Nephron progenitor cell (in vitro differentiated cells): ENCODE results near the gene SCIMP.

Experiments used
- DNase-seq: peaks from one replicate; pipeline ENCODE4 v3.0.0; 2021
- H3K27ac Mint-ChIP-seq: 2 replicates; pipeline ENCODE4 v1.8.0; 2021; ENCODE audit warnings: mild to moderate bottlenecking, moderate library complexity, mixed read lengths
- H3K27me3 Mint-ChIP-seq: 2 replicates; pipeline ENCODE4 v1.8.0; 2021; ENCODE audit warnings: mild to moderate bottlenecking, low read depth, mixed read lengths; ENCODE audit not compliant: poor library complexity
- H3K36me3 Mint-ChIP-seq: 2 replicates; pipeline ENCODE4 v1.8.0; 2021; ENCODE audit warnings: low read depth, mixed read lengths
- H3K4me1 Mint-ChIP-seq: 2 replicates; pipeline ENCODE4 v1.8.0; 2021; ENCODE audit warnings: mixed read lengths
- H3K4me3 Mint-ChIP-seq: 2 replicates; pipeline ENCODE4 v1.8.0; 2021; ENCODE audit warnings: mild to moderate bottlenecking, moderate library complexity, mixed read lengths
- H3K9me3 Mint-ChIP-seq: 2 replicates; pipeline ENCODE4 v1.8.0; 2021; ENCODE audit warnings: mild to moderate bottlenecking, moderate library complexity, mixed read lengths
- CTCF ChIP-seq: fragments of 200-600 bp; sonication (generic); IDR thresholded peaks from 2 replicates; pipeline ENCODE4 v1.5.0; 2021; ENCODE audit warnings: antibody characterized with exemption

Gene SCIMP

GRCh38 chr17:5269241-5269960 is 34.7 kb upstream of the SCIMP start:
- no peak for DNase-seq
- Mint-ChIP-seq H3K4me3 (no peak overlapping the region), H3K4me1 (peaks cover 7% of the 10 kb centered on the region), H3K27me3 (peaks cover 3% of the 10 kb centered on the region), H3K36me3 (no peaks in the 10 kb centered on the region), H3K27ac (no peak overlapping the region), H3K9me3 (peaks cover 14% of the 10 kb centered on the region)
- TF ChIP-seq CTCF: no peak

- no peaks in the 10 kb centered on the region for H3K36me3 Mint-ChIP-seq
- peaks cover 14% of the 10 kb centered on the region for H3K9me3 Mint-ChIP-seq
- no peak overlapping the region for H3K4me3 Mint-ChIP-seq
- H3K27ac Mint-ChIP-seq: no peak overlapping the region
- H3K27me3 Mint-ChIP-seq: peaks cover 8% of the 10 kb centered on the region
- no peak for TF ChIP-seq CTCF
- no peak for DNase-seq
- peaks cover 7% of the 10 kb centered on the region for H3K4me1 Mint-ChIP-seq
These were observed 30.2 kb upstream of the SCIMP start for GRCh38 chr17:5264893-5265292.

GRCh38 chr17:5263441-5263840 is 28.8 kb upstream of the SCIMP start:
- Mint-ChIP-seq H3K9me3 (peaks cover 14% of the 10 kb centered on the region), H3K4me1 (peaks cover 7% of the 10 kb centered on the region), H3K27me3 (peaks cover 4% of the 10 kb centered on the region), H3K27ac (no peak overlapping the region), H3K4me3 (no peak overlapping the region), H3K36me3 (no peaks in the 10 kb centered on the region)
- DNase-seq: no peak
- TF ChIP-seq CTCF: no peak

DNA sequence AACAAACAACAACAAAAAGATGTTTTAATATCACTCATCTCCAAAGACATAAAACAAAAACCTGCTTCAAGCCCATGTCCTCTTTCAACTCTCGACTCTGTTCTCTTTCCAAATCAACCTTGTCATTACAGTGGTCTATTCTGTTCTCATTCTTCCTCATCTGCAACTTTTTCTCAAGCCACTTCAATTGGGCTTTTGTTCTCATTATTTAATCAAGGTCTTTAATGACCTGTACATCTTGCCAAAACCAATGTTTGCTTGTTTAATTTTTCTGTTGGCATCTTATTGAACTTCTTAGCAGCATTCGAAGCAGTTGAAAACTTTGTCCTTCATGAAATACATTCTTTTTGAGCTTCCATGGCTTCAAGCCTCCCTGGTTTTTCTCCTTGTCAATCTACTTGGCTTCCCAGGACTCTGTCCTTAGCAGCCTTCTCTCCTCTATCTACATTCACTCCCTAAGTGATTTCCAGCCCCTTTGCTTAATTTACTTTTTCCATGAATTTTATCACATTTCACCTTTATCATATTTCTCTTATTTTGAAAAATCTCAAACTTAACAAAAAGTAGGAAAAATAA is 27.8 kb upstream of the SCIMP start:
- peaks cover 7% of the 10 kb centered on the region for H3K9me3 Mint-ChIP-seq
- H3K4me3 Mint-ChIP-seq: no peak overlapping the region
- peaks cover 4% of the 10 kb centered on the region for H3K27me3 Mint-ChIP-seq
- no peak for DNase-seq
- H3K36me3 Mint-ChIP-seq: no peaks in the 10 kb centered on the region
- TF ChIP-seq CTCF: no peak
- peaks cover 7% of the 10 kb centered on the region for H3K4me1 Mint-ChIP-seq
- H3K27ac Mint-ChIP-seq: peak overlapping the region; percentile 66

GRCh38 chr17:5260542-5260941 is 25.9 kb upstream of the SCIMP start:
- DNase-seq: no peak
- Mint-ChIP-seq H3K27me3 (peaks cover 7% of the 10 kb centered on the region), H3K4me3 (no peak overlapping the region), H3K36me3 (no peaks in the 10 kb centered on the region), H3K27ac (no peak overlapping the region), H3K9me3 (peaks cover 4% of the 10 kb centered on the region), H3K4me1 (peaks cover 7% of the 10 kb centered on the region)
- no peak for TF ChIP-seq CTCF

- DNase-seq: no peak
- H3K4me1 Mint-ChIP-seq: peaks cover 12% of the 10 kb centered on the region
- no peaks in the 10 kb centered on the region for H3K9me3 Mint-ChIP-seq
- H3K27me3 Mint-ChIP-seq: peaks cover 7% of the 10 kb centered on the region
- H3K36me3 Mint-ChIP-seq: no peaks in the 10 kb centered on the region
- no peak overlapping the region for H3K27ac Mint-ChIP-seq
- no peak overlapping the region for H3K4me3 Mint-ChIP-seq
- no peak for TF ChIP-seq CTCF
These were observed 22.5 kb upstream of the SCIMP start for GRCh38 chr17:5257124-5257523.
